GM23248 (cell line): Measurements from ENCODE around the gene PDZD7. TPM values are rescaled to one million over a fixed set of nuclear protein-coding genes. Genes with fewer than 3 reads are reported as not detected.

Source experiments
- DNase-seq: peaks from one replicate; pipeline ENCODE4 v3.0.0-alpha.2; 2015
- H2AFZ ChIP-seq: fragments of 200-600 bp; sonication (generic); 2 replicates; pipeline ENCODE4 v1.6.1; 2016; ENCODE audit warnings: antibody characterized with exemption
- H3F3A ChIP-seq: fragments of 200-600 bp; sonication (generic); 2 replicates; pipeline ENCODE4 v1.6.1; 2016; ENCODE audit warnings: mild to moderate bottlenecking, antibody characterized with exemption, mixed run types; ENCODE audit not compliant: insufficient read depth
- H3K27ac ChIP-seq: fragments of 200-600 bp; sonication (generic); 2 replicates; pipeline ENCODE4 v1.5.1; 2016; ENCODE audit warnings: mild to moderate bottlenecking
- H3K27me3 ChIP-seq: fragments of 200-600 bp; sonication (generic); replicated peaks from 2 replicates; pipeline ENCODE4 v1.6.1; 2016; ENCODE audit warnings: mild to moderate bottlenecking; ENCODE audit not compliant: insufficient read depth
- H3K36me3 ChIP-seq: fragments of 200-600 bp; sonication (generic); 2 replicates; pipeline ENCODE4 v1.6.1; 2016; ENCODE audit warnings: low read depth, mild to moderate bottlenecking
- H3K4me1 ChIP-seq: fragments of 200-600 bp; sonication (generic); 2 replicates; pipeline ENCODE4 v1.6.1; 2016; ENCODE audit warnings: mild to moderate bottlenecking; ENCODE audit not compliant: insufficient read depth
- H3K4me2 ChIP-seq: fragments of 200-600 bp; sonication (generic); one replicate; pipeline ENCODE4 v1.6.1; 2016; ENCODE audit warnings: mild to moderate bottlenecking; ENCODE audit not compliant: unreplicated experiment
- H3K4me3 ChIP-seq: fragments of 200-600 bp; sonication (generic); 2 replicates; pipeline ENCODE4 v1.5.1; 2016; ENCODE audit warnings: mild to moderate bottlenecking
- H3K79me2 ChIP-seq: fragments of 200-600 bp; sonication (generic); 2 replicates; pipeline ENCODE4 v1.6.1; 2016; ENCODE audit warnings: mild to moderate bottlenecking; ENCODE audit not compliant: insufficient read depth
- H3K9ac ChIP-seq: fragments of 200-600 bp; sonication (generic); 2 replicates; pipeline ENCODE4 v1.6.1; 2016; ENCODE audit warnings: mild to moderate bottlenecking
- H3K9me2 ChIP-seq: fragments of 200-600 bp; sonication (generic); 2 replicates; pipeline ENCODE4 v1.6.1; 2016; ENCODE audit warnings: mixed run types, mild to moderate bottlenecking, moderate library complexity; ENCODE audit not compliant: insufficient read depth
- H3K9me3 ChIP-seq: fragments of 200-600 bp; sonication (generic); one replicate; pipeline ENCODE4 v1.6.1; 2017; ENCODE audit warnings: low read depth
- H4K20me1 ChIP-seq: fragments of 200-600 bp; sonication (generic); 2 replicates; pipeline ENCODE4 v1.6.0; 2016; ENCODE audit not compliant: insufficient read depth
- EZH2 ChIP-seq: fragments of 200-600 bp; sonication (generic); IDR thresholded peaks from 2 replicates; pipeline ENCODE4 v1.6.1; 2018; ENCODE audit warnings: antibody characterized with exemption, mild to moderate bottlenecking; ENCODE audit not compliant: insufficient read depth, poor library complexity, severe bottlenecking
- EZH2phosphoT487 ChIP-seq: fragments of 200-600 bp; sonication (generic); IDR thresholded peaks from 2 replicates; pipeline ENCODE4 v1.6.1; 2018; ENCODE audit warnings: antibody characterized with exemption, moderate library complexity, mild to moderate bottlenecking, low read depth; ENCODE audit not compliant: insufficient read depth
- WGBS, 2 experiments: methylation state at CpG; one replicate each; pipeline ENCODE4 v1.1.6; 2015 to 2017; ENCODE audit warnings: low lambda C conversion rate in 2 of 2, low coverage in 1 of 2; ENCODE audit errors: missing lambda C conversion rate in 2 of 2; 5-methylcytosine and 5-hydroxymethylcytosine counted together
- in situ Hi-C: fragments of 300-500 bp; cut with MboI; formaldehyde crosslinking; loops from 2 replicates; pipeline ENCODE4 v1.15.0; 2020
- polyA plus RNA-seq: library from polyadenylated mRNA; unstranded; fragments of >200 nt; fragmentation: Nextera tagmentation; extraction: Ambion mirVana; gene quantifications from 2 replicates; pipeline ENCODE4 v1.2.1, GENCODE V29; 2016
- total RNA-seq: library from RNA; depleted of rRNA; stranded (reverse); fragments of >200 nt; shearing (Covaris generic); gene quantifications from 2 replicates; pipeline ENCODE4 v1.2.3, GENCODE V29; 2014

The PDZD7 gene
- total and polyA plus RNA-seq, 2 experiments from 2014 or later = 0.54 to 1.1 TPM

DNA sequence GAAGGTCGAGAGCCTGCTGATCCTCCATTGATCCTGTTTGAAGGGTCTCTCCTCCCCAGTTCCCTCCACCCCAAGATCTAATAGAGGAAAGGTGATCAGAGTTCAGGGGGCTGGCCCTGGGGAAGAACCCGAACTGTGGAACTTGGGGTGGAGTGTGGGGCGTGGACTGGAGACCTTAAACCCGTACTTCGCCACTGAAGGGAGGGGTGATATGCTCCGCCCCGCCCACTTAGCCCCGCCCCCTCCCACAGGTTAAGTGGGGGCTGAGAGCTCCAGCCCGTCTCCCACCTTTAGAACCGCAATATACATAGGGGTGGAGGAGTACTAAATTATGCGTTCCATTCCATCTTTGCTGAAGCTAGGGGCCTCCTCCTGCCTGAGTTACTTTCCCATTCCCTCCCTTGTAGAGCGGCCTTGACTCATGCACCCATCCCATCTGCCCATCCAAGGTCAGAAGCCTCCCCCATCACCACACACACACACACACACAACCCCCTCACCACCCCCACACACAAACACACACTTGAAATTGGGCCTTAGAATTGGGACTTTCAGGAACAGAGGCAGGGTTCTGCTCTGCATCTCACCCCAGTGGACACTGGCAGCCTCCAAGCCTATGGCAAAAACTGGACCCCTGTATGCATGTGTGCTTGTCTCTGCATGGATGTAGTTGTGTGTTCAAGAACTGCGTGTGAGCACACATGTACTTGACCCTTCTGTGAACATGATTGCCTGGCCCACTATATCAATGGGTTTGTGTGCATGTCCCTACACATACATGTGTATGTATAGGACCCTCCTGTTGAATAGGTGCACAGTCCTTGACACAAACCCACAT, 60.6 kb downstream of the PDZD7 start:
- 51% methylated on average over 13 of the region's 13 CpGs for WGBS, 2 experiments
- Histone ChIP-seq H3F3A (no peaks in the 10 kb centered on the region), H3K9me2 (no peaks in the 10 kb centered on the region), H3K79me2 (no peaks in the 10 kb centered on the region), H2AFZ (peak overlapping the region; percentile 74; the same call in 1 of the 2 replicates), H3K9me3 (no peaks in the 10 kb centered on the region), H3K9ac (no peak overlapping the region), H3K27me3 (no peaks in the 10 kb centered on the region), H3K27ac (no peak overlapping the region), H3K4me1 (0 out of 2 replicates have a peak, but pooled peaks cover 6% of the 10 kb centered on the region), H3K4me2 (no peak overlapping the region), H4K20me1 (no peaks in the 10 kb centered on the region), H3K4me3 (0 out of 2 replicates have a peak overlapping the region, but pooled peaks have one; percentile 63), H3K36me3 (no peaks in the 10 kb centered on the region; the same call in 1 of the 2 replicates)
- DNase-seq = no peak
- no peak for TF ChIP-seq EZH2phosphoT487
- TF ChIP-seq EZH2 = no peak
- in situ Hi-C loops = no loop called here

DNA sequence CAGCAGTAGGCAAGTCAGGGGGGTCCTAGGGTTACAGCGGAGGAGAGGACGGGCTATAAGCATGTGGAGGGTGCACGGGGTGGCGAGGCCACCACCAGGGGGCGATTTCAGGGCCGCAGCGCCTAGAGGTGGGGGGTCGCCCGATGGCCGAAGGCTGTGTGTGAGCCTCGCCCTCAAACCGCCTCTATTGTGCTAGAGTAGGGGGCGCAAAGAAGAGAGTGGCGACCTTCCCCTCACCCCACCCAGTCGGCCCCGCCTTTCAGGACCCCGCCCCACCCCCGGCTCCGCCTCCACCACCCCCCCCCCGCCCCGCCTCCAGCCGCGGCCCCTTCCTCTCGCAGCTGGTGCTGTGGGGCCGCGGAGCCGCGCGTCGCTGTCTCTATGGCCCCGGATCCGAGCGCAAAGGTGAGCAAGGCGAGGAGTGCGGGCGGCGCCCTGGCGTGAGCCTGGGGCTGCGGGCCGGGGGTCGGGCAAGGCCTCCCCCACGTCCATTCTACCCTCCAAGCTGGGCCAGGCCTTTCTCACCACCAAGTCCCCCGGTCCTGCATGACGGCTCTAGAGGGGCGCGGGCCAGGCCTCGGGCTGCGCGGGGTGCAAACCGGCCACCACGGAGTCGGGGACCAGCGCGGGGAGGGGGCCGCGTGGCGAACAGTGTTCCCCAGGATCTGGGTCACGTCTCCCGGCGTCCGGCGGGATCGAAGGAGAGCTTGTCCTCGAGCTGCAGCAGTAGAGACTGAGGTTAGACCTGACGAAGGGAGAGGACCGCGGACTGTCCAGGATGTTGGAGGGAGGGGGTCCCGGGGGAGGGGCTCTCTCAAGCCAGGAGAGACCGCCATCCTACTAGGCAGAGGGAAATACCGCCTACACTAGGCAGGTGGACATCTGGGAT, 61.5 kb downstream of the PDZD7 start, which contains the start of gene SEMA4G:
TSS of gene SEMA4G (plus strand) at position 318 of the 889 bp plus-strand sequence. CDS start 3,409 bp downstream, outside the sequence.
- TF ChIP-seq EZH2 = no peak
- Histone ChIP-seq H3K4me2 (peak within 1 kb of the TSS; percentile 65), H3K27me3 (no peaks in the 10 kb centered on the region), H3K9ac (0 out of 2 replicates have a peak within 1 kb of the TSS, but pooled peaks have one; percentile 13), H4K20me1 (no peaks in the 10 kb centered on the region), H3K4me3 (peak within 1 kb of the TSS; percentile 63), H3K27ac (no peak within 1 kb of the TSS), H3K4me1 (0 out of 2 replicates have a peak, but pooled peaks cover 6% of the 10 kb centered on the region), H3K79me2 (no peaks in the 10 kb centered on the region), H3K9me3 (no peaks in the 10 kb centered on the region), H3F3A (no peaks in the 10 kb centered on the region), H2AFZ (peak within 1 kb of the TSS; percentile 74), H3K36me3 (no peaks in the 10 kb centered on the region; the same call in 1 of the 2 replicates), H3K9me2 (no peaks in the 10 kb centered on the region)
- peak; percentile 55 for DNase-seq
- 3 to 5% methylated on average over 41 to 58 of the region's 70 CpGs for whole genome bisulfite sequencing, 2 experiments
- in situ Hi-C loops = no loop called here

DNA sequence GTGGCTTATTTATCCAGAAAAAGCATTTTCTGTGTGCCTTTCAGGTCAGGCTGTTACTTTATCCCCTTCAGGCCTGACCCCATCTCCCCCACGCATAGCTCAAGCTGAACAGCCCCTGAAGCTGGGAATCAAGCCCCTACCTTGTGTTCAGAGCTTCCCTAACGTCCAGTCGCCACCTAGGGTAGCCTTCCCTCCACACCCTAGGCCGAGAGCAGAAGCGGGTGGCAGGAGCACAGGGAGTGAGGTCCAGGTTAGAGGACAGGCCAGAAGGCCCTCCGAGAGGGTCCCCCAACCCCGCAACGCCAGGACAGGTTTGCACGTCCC, 62.1 kb downstream of the PDZD7 start:
- in situ Hi-C loops = no loop called here
- Histone ChIP-seq H3K4me2 (peak overlapping the region; percentile 65), H3K36me3 (no peaks in the 10 kb centered on the region; the same call in 1 of the 2 replicates), H3K4me1 (0 out of 2 replicates have a peak, but pooled peaks cover 6% of the 10 kb centered on the region), H3K27ac (no peak overlapping the region), H3K4me3 (peak overlapping the region; percentile 63), H4K20me1 (no peaks in the 10 kb centered on the region), H2AFZ (peak overlapping the region; percentile 57; the same call in 1 of the 2 replicates), H3K9ac (0 out of 2 replicates have a peak overlapping the region, but pooled peaks have one; percentile 13), H3K27me3 (no peaks in the 10 kb centered on the region), H3K79me2 (no peaks in the 10 kb centered on the region), H3F3A (no peaks in the 10 kb centered on the region), H3K9me2 (no peaks in the 10 kb centered on the region), H3K9me3 (no peaks in the 10 kb centered on the region)
- no peak for TF ChIP-seq EZH2
- no peak for TF ChIP-seq EZH2phosphoT487
- no peak for DNase-seq
- WGBS, 2 experiments = 21 to 26% methylated on average over 9 of the region's 9 CpGs
